Adipose tissue (tissue), 3 donors: Measurements from ENCODE around the gene CALCR. TPM values are rescaled to one million over a fixed set of nuclear protein-coding genes. Genes with fewer than 3 reads are reported as not detected.
"Not testable (repeated sequence)": the region's sequence is repeated elsewhere in the genome, so short reads cannot be mapped to it uniquely, and the experiment has no call there.

Experiments used
- H3K27ac ChIP-seq: one replicate; pipeline ENCODE4 v1.5.1; 2013; ENCODE audit warnings: low read depth, low read length
- WGBS, 3 donors: extraction: QIAGEN DNeasy Blood & Tissue Kit; methylation state at CpG; one replicate each; pipeline ENCODE4 v1.1.7; 2013; 5-methylcytosine and 5-hydroxymethylcytosine counted together
- polyA plus RNA-seq, 3 donors: library from polyadenylated mRNA; stranded (reverse); fragments of 200-250 nt; gene quantifications; one replicate each; pipeline ENCODE4 v1.2.3, GENCODE V29; 2013
- donor health status: healthy with polysubstance abuse.
- donor health status: Bipolar disorder and iron deficiency.
- donor health status: healthy.

The CALCR gene
- polyA plus RNA-seq, 3 donors, result not detected

- no peak overlapping the region for H3K27ac ChIP-seq
Observed at GRCh38 chr7:93566876-93567275, 7.6 kb downstream of the CALCR start.

GRCh38 chr7:93563584-93563983 lies 10.9 kb downstream of the CALCR start:
- no peak overlapping the region for H3K27ac ChIP-seq
- 57 to 72% (median 64%) methylated on average over 6 of the region's 6 CpGs for WGBS, 3 donors

GRCh38 chr7:93562936-93563335 lies 11.6 kb downstream of the CALCR start:
- WGBS, 3 donors, result 63 to 79% (median 75%) methylated on average over 2 of the region's 2 CpGs
- H3K27ac ChIP-seq, result no peak overlapping the region

GRCh38 chr7:93562106-93562505 lies 12.4 kb downstream of the CALCR start:
- H3K27ac ChIP-seq, result no peak overlapping the region
- 76 to 81% (median 80%) methylated on average over 2 of the region's 2 CpGs for WGBS, 3 donors

- WGBS, 3 donors, result 70 to 85% (median 74%) methylated on average over 3 of the region's 3 CpGs
Observed at GRCh38 chr7:93559639-93560491, 14.7 kb downstream of the CALCR start.

GRCh38 chr7:93558705-93559614 lies 15.6 kb downstream of the CALCR start:
- 35 to 61% (median 57%) methylated on average over 3 of the region's 3 CpGs for WGBS, 3 donors

More at GRCh38 chr7:93559639-93560491, 14.7 kb downstream of the CALCR start:
- no peak overlapping the region for H3K27ac ChIP-seq

GRCh38 chr7:93551931-93552330 lies 22.6 kb downstream of the CALCR start:
- H3K27ac ChIP-seq, result no peak overlapping the region
- WGBS, 3 donors, result 64 to 88% (median 82%) methylated on average over 2 of the region's 2 CpGs

More at GRCh38 chr7:93558705-93559614, 15.6 kb downstream of the CALCR start:
- H3K27ac ChIP-seq, result no peak overlapping the region

- 18 to 25% (median 23%) methylated on average over 6 of the region's 6 CpGs for WGBS, 3 donors
- no peak overlapping the region for H3K27ac ChIP-seq
Observed at GRCh38 chr7:93551063-93551895, 23.2 kb downstream of the CALCR start.

GRCh38 chr7:93547716-93548115 lies 26.8 kb downstream of the CALCR start:
- no peak overlapping the region for H3K27ac ChIP-seq
- 65 to 69% (median 68%) methylated on average over 3 of the region's 3 CpGs for WGBS, 3 donors

- H3K27ac ChIP-seq, result no peak overlapping the region
- WGBS, 3 donors, result 68 to 77% (median 70%) methylated on average over 2 of the region's 2 CpGs
Observed at GRCh38 chr7:93544691-93545090, 29.8 kb downstream of the CALCR start.

- H3K27ac ChIP-seq, result no peak overlapping the region
- 23 to 61% (median 28%) methylated on average over 1 of the region's 1 CpG for WGBS, 3 donors
Observed at GRCh38 chr7:93538061-93538460, 36.5 kb downstream of the CALCR start.

- no peak overlapping the region for H3K27ac ChIP-seq
Observed at GRCh38 chr7:93535616-93536015, 38.9 kb downstream of the CALCR start.

- H3K27ac ChIP-seq, result no peak overlapping the region
Observed at GRCh38 chr7:93530701-93531100, 43.8 kb downstream of the CALCR start.

- WGBS, 3 donors, result 92 to 98% (median 96%) methylated on average over 4 of the region's 4 CpGs
- no peak overlapping the region for H3K27ac ChIP-seq
Observed at GRCh38 chr7:93516834-93517233, 57.7 kb downstream of the CALCR start.

- H3K27ac ChIP-seq, result no peak overlapping the region
- WGBS, 3 donors, result 53 to 68% (median 64%) methylated on average over 1 of the region's 1 CpG
Observed at GRCh38 chr7:93515144-93515543, 59.4 kb downstream of the CALCR start.

GRCh38 chr7:93509303-93509702 lies 65.2 kb downstream of the CALCR start:
- H3K27ac ChIP-seq, result no peak overlapping the region

GRCh38 chr7:93503088-93503487 lies 71.4 kb downstream of the CALCR start:
- WGBS, 3 donors, result 68 to 73% (median 70%) methylated on average over 3 of the region's 3 CpGs
- H3K27ac ChIP-seq, result no peak overlapping the region

- not testable (repeated sequence) for H3K27ac ChIP-seq
- WGBS, 3 donors, result 76 to 93% (median 91%) methylated on average over 3 of the region's 3 CpGs
Observed at GRCh38 chr7:93491860-93492259, 82.7 kb downstream of the CALCR start.
